ENCODE measurements around the gene STIP1.

STIP1 gene

GRCh38 chr11:64252003-64252872, 66.3 kb downstream of the STIP1 start:
- in situ Hi-C loops (cut with HindIII; ENCODE audit: low sequenced_read_pairs), result no loop called here
- no peak for DNase-seq (ENCODE audit: low read depth, low spot score)
- TF ChIP-seq CTCF (IDR thresholded peaks at IDR 0.05; ENCODE audit: low read depth, low read length), result peak; percentile 45

GRCh38 chr11:64253043-64253442, 67.1 kb downstream of the STIP1 start:
- DNase-seq (ENCODE audit: low read depth, low spot score), result no peak
- TF ChIP-seq CTCF (IDR thresholded peaks at IDR 0.05; ENCODE audit: low read depth, low read length), result no peak
- in situ Hi-C loops (cut with HindIII; ENCODE audit: low sequenced_read_pairs), result no loop called here
- no peak overlapping the region for H3K4me3 ChIP-seq (ENCODE audit: low read depth, low read length)

More at GRCh38 chr11:64252003-64252872, 66.3 kb downstream of the STIP1 start:
- peak overlapping the region; percentile 63 for H3K4me3 ChIP-seq (ENCODE audit: low read depth, low read length)

GRCh38 chr11:64253481-64253880, 67.5 kb downstream of the STIP1 start:
- DNase-seq (ENCODE audit: low read depth, low spot score), result no peak
- no peak for TF ChIP-seq CTCF (IDR thresholded peaks at IDR 0.05; ENCODE audit: low read depth, low read length)
- in situ Hi-C loops (cut with HindIII; ENCODE audit: low sequenced_read_pairs), result no loop called here
- H3K4me3 ChIP-seq (ENCODE audit: low read depth, low read length), result no peak overlapping the region

Measured in astrocyte of the spinal cord (primary cell).